Fibroblast of lung (primary cell): Measurements from ENCODE around the gene RBL1.

Experiments used
- EZH2 ChIP-seq: IDR thresholded peaks from 2 replicates; pipeline ENCODE4 v1.5.1; 2012; ENCODE audit warnings: low read length, control low read depth, mild to moderate bottlenecking; ENCODE audit errors: missing control alignments
- TF ChIP-seq, protein P1 (sequence below), 2 donors: IDR thresholded peaks in 1 of 2; conservative IDR thresholded peaks in 1 of 2; 1 replicate in 1 of 2; 2 replicates in 1 of 2; pipeline ENCODE4 v1.5.1; 2011 to 2012; ENCODE audit warnings: low read length in 2 of 2, control low read depth in 1 of 2, inconsistent platforms in 1 of 2, low read depth in 1 of 2, mild to moderate bottlenecking in 1 of 2

GRCh38 chr20:36956016-36956415 is 139.8 kb downstream of the RBL1 start:
- TF ChIP-seq, protein P1, sequence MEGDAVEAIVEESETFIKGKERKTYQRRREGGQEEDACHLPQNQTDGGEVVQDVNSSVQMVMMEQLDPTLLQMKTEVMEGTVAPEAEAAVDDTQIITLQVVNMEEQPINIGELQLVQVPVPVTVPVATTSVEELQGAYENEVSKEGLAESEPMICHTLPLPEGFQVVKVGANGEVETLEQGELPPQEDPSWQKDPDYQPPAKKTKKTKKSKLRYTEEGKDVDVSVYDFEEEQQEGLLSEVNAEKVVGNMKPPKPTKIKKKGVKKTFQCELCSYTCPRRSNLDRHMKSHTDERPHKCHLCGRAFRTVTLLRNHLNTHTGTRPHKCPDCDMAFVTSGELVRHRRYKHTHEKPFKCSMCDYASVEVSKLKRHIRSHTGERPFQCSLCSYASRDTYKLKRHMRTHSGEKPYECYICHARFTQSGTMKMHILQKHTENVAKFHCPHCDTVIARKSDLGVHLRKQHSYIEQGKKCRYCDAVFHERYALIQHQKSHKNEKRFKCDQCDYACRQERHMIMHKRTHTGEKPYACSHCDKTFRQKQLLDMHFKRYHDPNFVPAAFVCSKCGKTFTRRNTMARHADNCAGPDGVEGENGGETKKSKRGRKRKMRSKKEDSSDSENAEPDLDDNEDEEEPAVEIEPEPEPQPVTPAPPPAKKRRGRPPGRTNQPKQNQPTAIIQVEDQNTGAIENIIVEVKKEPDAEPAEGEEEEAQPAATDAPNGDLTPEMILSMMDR (conservative IDR thresholded peaks at IDR 0.05 in 1 of 2, IDR thresholded peaks at IDR 0.05 in 1 of 2; ENCODE audit: low read depth in 1 of 2, low read length in 2 of 2), result no peak
- TF ChIP-seq EZH2, result no peak
